ENCODE data around the gene ZEB1.
"Not testable (repeated sequence)": the region's sequence is repeated elsewhere in the genome, so short reads cannot be mapped to it uniquely, and the experiment has no call there.

The ZEB1 gene

GRCh38 chr10:31426401-31426800 lies 107.4 kb downstream of the ZEB1 start:
- Histone ChIP-seq H2BK12ac (ENCODE audit: low read length) (no peak overlapping the region), H3K36me3 (ENCODE audit: control insufficient read depth in 1 of 2, insufficient read depth in 2 of 2, low read length in 2 of 2) (no peaks in the 10 kb centered on the region), H3K9ac (ENCODE audit: low read length) (no peak overlapping the region), H4K12ac (ENCODE audit: low read depth, low read length) (no peak overlapping the region), H2BK120ac (ENCODE audit: insufficient read depth, low read length, poor library complexity) (no peak overlapping the region), H3K79me2 (ENCODE audit: control insufficient read depth, insufficient read depth, low read length, poor library complexity) (no peaks in the 10 kb centered on the region), H2AK5ac (ENCODE audit: low read length) (no peak overlapping the region), H3K14ac (ENCODE audit: low read length) (no peak overlapping the region), H3K4me2 (ENCODE audit: low read length) (no peak overlapping the region), H2BK5ac (ENCODE audit: low read depth, low read length, poor library complexity) (no peak overlapping the region), H3K4ac (ENCODE audit: low read depth, low read length) (no peak overlapping the region), H4K91ac (ENCODE audit: low read depth, low read length) (no peak overlapping the region), H3K79me1 (ENCODE audit: low read length) (no peaks in the 10 kb centered on the region), H3K27ac (ENCODE audit: low read depth, low read length) (no peak overlapping the region), H3K27me3 (ENCODE audit: insufficient read depth, low read length) (no peaks in the 10 kb centered on the region), H3K18ac (ENCODE audit: low read length) (no peak overlapping the region), H3K9me3 (ENCODE audit: insufficient read depth, low read depth, low read length) (no peaks in the 10 kb centered on the region), H4K8ac (ENCODE audit: low read depth, low read length) (no peak overlapping the region), H2AFZ (ENCODE audit: insufficient read depth, low read length, poor library complexity) (no peak overlapping the region), H3K4me1 (ENCODE audit: control insufficient read depth in 1 of 2, insufficient read depth in 2 of 2, low read length in 2 of 2) (no peaks in the 10 kb centered on the region), H3K4me3 (ENCODE audit: low read depth, low read length) (no peak overlapping the region), H3K23ac (ENCODE audit: low read length) (no peak overlapping the region)
- no peak for DNase-seq
- no CpG with 5 or more reads among the region's 3 CpGs for whole genome bisulfite sequencing (ENCODE audit: extremely low coverage, insufficient coverage, insufficient read length)

- H2AFZ ChIP-seq (ENCODE audit: insufficient read depth, low read length, poor library complexity); H3K79me2 ChIP-seq (ENCODE audit: control insufficient read depth, insufficient read depth, low read length, poor library complexity); H4K12ac ChIP-seq (ENCODE audit: low read depth, low read length); H3K4me2 ChIP-seq (ENCODE audit: low read length); H2BK5ac ChIP-seq (ENCODE audit: low read depth, low read length, poor library complexity); H3K23ac ChIP-seq (ENCODE audit: low read length); H3K79me1 ChIP-seq (ENCODE audit: low read length); H4K8ac ChIP-seq (ENCODE audit: low read depth, low read length); H4K91ac ChIP-seq (ENCODE audit: low read depth, low read length); H3K4me1 ChIP-seq (ENCODE audit: control insufficient read depth in 1 of 2, insufficient read depth in 2 of 2, low read length in 2 of 2); H3K4me3 ChIP-seq (ENCODE audit: low read depth, low read length); H3K4ac ChIP-seq (ENCODE audit: low read depth, low read length); H3K27me3 ChIP-seq (ENCODE audit: insufficient read depth, low read length); H2AK5ac ChIP-seq (ENCODE audit: low read length); H3K36me3 ChIP-seq (ENCODE audit: control insufficient read depth in 1 of 2, insufficient read depth in 2 of 2, low read length in 2 of 2); H3K9ac ChIP-seq (ENCODE audit: low read length); H3K9me3 ChIP-seq (ENCODE audit: insufficient read depth, low read depth, low read length); H2BK12ac ChIP-seq (ENCODE audit: low read length); H3K27ac ChIP-seq (ENCODE audit: low read depth, low read length); H3K18ac ChIP-seq (ENCODE audit: low read length); H2BK120ac ChIP-seq (ENCODE audit: insufficient read depth, low read length, poor library complexity); H3K14ac ChIP-seq (ENCODE audit: low read length): not testable (repeated sequence)
- no CpG with 5 or more reads among the region's 10 CpGs for WGBS (ENCODE audit: extremely low coverage, insufficient coverage, insufficient read length)
- DNase-seq, result peak in 1 of 2 donors; percentile 9
These were observed 108.3 kb downstream of the ZEB1 start for GRCh38 chr10:31427334-31427733.

- H3K18ac ChIP-seq (ENCODE audit: low read length), result not testable (repeated sequence)
These were observed 109.5 kb downstream of the ZEB1 start for GRCh38 chr10:31428499-31428898.

GRCh38 chr10:31431021-31431420 lies 112.0 kb downstream of the ZEB1 start:
- Histone ChIP-seq H3K4me2 (ENCODE audit: low read length) (no peak overlapping the region), H3K4ac (ENCODE audit: low read depth, low read length) (no peak overlapping the region), H3K79me2 (ENCODE audit: control insufficient read depth, insufficient read depth, low read length, poor library complexity) (no peaks in the 10 kb centered on the region)

More at GRCh38 chr10:31428499-31428898, 109.5 kb downstream of the ZEB1 start:
- not testable (repeated sequence) for H3K27me3 ChIP-seq (ENCODE audit: insufficient read depth, low read length); H4K12ac ChIP-seq (ENCODE audit: low read depth, low read length); H2BK12ac ChIP-seq (ENCODE audit: low read length); H3K4me3 ChIP-seq (ENCODE audit: low read depth, low read length); H2AK5ac ChIP-seq (ENCODE audit: low read length); H2BK120ac ChIP-seq (ENCODE audit: insufficient read depth, low read length, poor library complexity); H3K9me3 ChIP-seq (ENCODE audit: insufficient read depth, low read depth, low read length); H3K36me3 ChIP-seq (ENCODE audit: control insufficient read depth in 1 of 2, insufficient read depth in 2 of 2, low read length in 2 of 2); H4K8ac ChIP-seq (ENCODE audit: low read depth, low read length); H3K4me1 ChIP-seq (ENCODE audit: control insufficient read depth in 1 of 2, insufficient read depth in 2 of 2, low read length in 2 of 2); H3K9ac ChIP-seq (ENCODE audit: low read length); H3K4ac ChIP-seq (ENCODE audit: low read depth, low read length); H3K14ac ChIP-seq (ENCODE audit: low read length); H4K91ac ChIP-seq (ENCODE audit: low read depth, low read length); H3K23ac ChIP-seq (ENCODE audit: low read length); H2AFZ ChIP-seq (ENCODE audit: insufficient read depth, low read length, poor library complexity); H3K79me2 ChIP-seq (ENCODE audit: control insufficient read depth, insufficient read depth, low read length, poor library complexity); H3K79me1 ChIP-seq (ENCODE audit: low read length); H3K27ac ChIP-seq (ENCODE audit: low read depth, low read length); DNase-seq; H3K4me2 ChIP-seq (ENCODE audit: low read length); H2BK5ac ChIP-seq (ENCODE audit: low read depth, low read length, poor library complexity)

GRCh38 chr10:31437959-31438358 lies 118.9 kb downstream of the ZEB1 start:
- H3K14ac ChIP-seq (ENCODE audit: low read length), result no peak overlapping the region
- DNase-seq, result no peak
- no peak overlapping the region for H2BK120ac ChIP-seq (ENCODE audit: insufficient read depth, low read length, poor library complexity)
- no peaks in the 10 kb centered on the region for H3K9me3 ChIP-seq (ENCODE audit: insufficient read depth, low read depth, low read length)
- no peak overlapping the region for H2BK12ac ChIP-seq (ENCODE audit: low read length)
- no peak overlapping the region for H3K27ac ChIP-seq (ENCODE audit: low read depth, low read length)
- H2AK5ac ChIP-seq (ENCODE audit: low read length), result no peak overlapping the region
- H3K36me3 ChIP-seq (ENCODE audit: control insufficient read depth in 1 of 2, insufficient read depth in 2 of 2, low read length in 2 of 2), result no peaks in the 10 kb centered on the region
- H4K8ac ChIP-seq (ENCODE audit: low read depth, low read length), result no peak overlapping the region
- WGBS (ENCODE audit: extremely low coverage, insufficient coverage, insufficient read length), result no CpG with 5 or more reads among the region's 4 CpGs
- H3K79me1 ChIP-seq (ENCODE audit: low read length), result no peaks in the 10 kb centered on the region
- H2AFZ ChIP-seq (ENCODE audit: insufficient read depth, low read length, poor library complexity), result no peak overlapping the region
- H3K18ac ChIP-seq (ENCODE audit: low read length), result no peak overlapping the region
- H3K23ac ChIP-seq (ENCODE audit: low read length), result no peak overlapping the region
- no peak overlapping the region for H3K4me3 ChIP-seq (ENCODE audit: low read depth, low read length)
- no peak overlapping the region for H3K4ac ChIP-seq (ENCODE audit: low read depth, low read length)
- H3K79me2 ChIP-seq (ENCODE audit: control insufficient read depth, insufficient read depth, low read length, poor library complexity), result no peaks in the 10 kb centered on the region
- no peak overlapping the region for H2BK5ac ChIP-seq (ENCODE audit: low read depth, low read length, poor library complexity)
- no peak overlapping the region for H4K91ac ChIP-seq (ENCODE audit: low read depth, low read length)
- H3K4me1 ChIP-seq (ENCODE audit: control insufficient read depth in 1 of 2, insufficient read depth in 2 of 2, low read length in 2 of 2), result peaks cover 0 to 2% of the 10 kb centered on the region in 2 experiments
- H3K27me3 ChIP-seq (ENCODE audit: insufficient read depth, low read length), result no peaks in the 10 kb centered on the region
- H3K4me2 ChIP-seq (ENCODE audit: low read length), result no peak overlapping the region
- H4K12ac ChIP-seq (ENCODE audit: low read depth, low read length), result no peak overlapping the region
- H3K9ac ChIP-seq (ENCODE audit: low read length), result no peak overlapping the region

More at GRCh38 chr10:31431021-31431420, 112.0 kb downstream of the ZEB1 start:
- H2AK5ac ChIP-seq (ENCODE audit: low read length), result no peak overlapping the region
- no peak overlapping the region for H2BK5ac ChIP-seq (ENCODE audit: low read depth, low read length, poor library complexity)
- no peak overlapping the region for H4K8ac ChIP-seq (ENCODE audit: low read depth, low read length)
- no peak overlapping the region for H4K12ac ChIP-seq (ENCODE audit: low read depth, low read length)
- H3K9ac ChIP-seq (ENCODE audit: low read length), result no peak overlapping the region
- no peak overlapping the region for H2BK12ac ChIP-seq (ENCODE audit: low read length)
- H3K36me3 ChIP-seq (ENCODE audit: control insufficient read depth in 1 of 2, insufficient read depth in 2 of 2, low read length in 2 of 2), result no peaks in the 10 kb centered on the region
- no peak overlapping the region for H3K27ac ChIP-seq (ENCODE audit: low read depth, low read length)
- H3K23ac ChIP-seq (ENCODE audit: low read length), result no peak overlapping the region
- no peaks in the 10 kb centered on the region for H3K4me1 ChIP-seq (ENCODE audit: control insufficient read depth in 1 of 2, insufficient read depth in 2 of 2, low read length in 2 of 2)
- H3K27me3 ChIP-seq (ENCODE audit: insufficient read depth, low read length), result no peaks in the 10 kb centered on the region
- H3K79me1 ChIP-seq (ENCODE audit: low read length), result no peaks in the 10 kb centered on the region
- DNase-seq, result no peak
- H2BK120ac ChIP-seq (ENCODE audit: insufficient read depth, low read length, poor library complexity), result no peak overlapping the region
- no peaks in the 10 kb centered on the region for H3K9me3 ChIP-seq (ENCODE audit: insufficient read depth, low read depth, low read length)
- H3K18ac ChIP-seq (ENCODE audit: low read length), result no peak overlapping the region
- no peak overlapping the region for H3K4me3 ChIP-seq (ENCODE audit: low read depth, low read length)
- H2AFZ ChIP-seq (ENCODE audit: insufficient read depth, low read length, poor library complexity), result no peak overlapping the region
- H3K14ac ChIP-seq (ENCODE audit: low read length), result no peak overlapping the region
- H4K91ac ChIP-seq (ENCODE audit: low read depth, low read length), result no peak overlapping the region
